Activated CD4-positive, alpha-beta T cell treated with anti-CD3 and anti-CD28 coated beads for 1 hour (primary cell): ENCODE results near the gene FGF12.
"Not testable (repeated sequence)": the region's sequence is repeated elsewhere in the genome, so short reads cannot be mapped to it uniquely, and the experiment has no call there.

Experiments used
- DNase-seq: peaks from one replicate; pipeline ENCODE4 v3.0.0-alpha.2; 2020

FGF12 gene

GRCh38 chr3:192577271-192577670, 150.1 kb downstream of the FGF12 start:
- no peak for DNase-seq

DNA sequence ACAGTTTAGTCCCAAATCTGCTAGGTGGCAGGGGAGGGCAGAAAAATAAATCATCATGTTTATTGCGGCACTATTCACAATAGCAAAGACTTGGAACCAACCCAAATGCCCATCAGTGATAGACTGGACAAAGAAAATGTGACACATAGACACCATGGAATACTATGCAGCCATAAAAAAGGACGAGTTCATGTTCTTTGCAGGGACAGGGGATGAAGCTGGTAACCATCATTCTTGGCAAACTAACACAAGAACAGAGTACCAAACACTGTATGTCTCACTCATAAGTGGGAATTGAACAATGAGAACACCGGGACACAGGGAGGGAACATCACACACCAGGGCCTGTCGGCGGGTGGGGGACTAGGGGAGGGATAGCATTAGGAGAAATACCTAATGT, 150.6 kb downstream of the FGF12 start:
- not testable (repeated sequence) for DNase-seq

DNA sequence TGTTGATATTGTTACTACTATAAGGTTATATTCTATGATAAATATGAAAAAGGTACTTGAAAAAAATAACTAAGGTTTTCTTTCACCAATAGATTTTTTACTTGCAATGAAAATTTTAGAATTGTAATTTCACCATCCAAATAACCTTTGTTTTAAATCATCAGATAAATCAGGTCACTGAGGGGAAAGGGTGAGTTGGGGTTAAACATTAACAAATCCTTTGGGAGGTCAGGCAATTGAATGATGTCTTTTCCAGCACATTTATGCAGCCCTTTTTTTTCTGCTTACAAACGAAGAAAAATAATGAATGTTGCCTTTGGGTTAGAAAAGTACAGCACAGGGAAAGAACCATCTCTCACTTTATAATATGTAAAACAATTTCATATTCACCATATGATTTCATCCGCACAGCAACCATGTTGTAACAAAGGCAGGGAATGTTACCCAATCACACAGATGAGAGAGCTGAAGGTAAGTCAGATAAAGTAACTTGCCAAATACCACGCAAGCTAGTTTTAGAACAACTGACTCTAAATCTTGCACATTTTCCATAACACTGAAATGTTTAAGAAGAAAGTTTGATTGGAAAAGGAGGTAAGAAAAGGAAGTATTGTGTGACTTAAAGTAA, 151.3 kb downstream of the FGF12 start:
- DNase-seq: no peak

GRCh38 chr3:192573240-192573639, 154.1 kb downstream of the FGF12 start:
- no peak for DNase-seq

DNA sequence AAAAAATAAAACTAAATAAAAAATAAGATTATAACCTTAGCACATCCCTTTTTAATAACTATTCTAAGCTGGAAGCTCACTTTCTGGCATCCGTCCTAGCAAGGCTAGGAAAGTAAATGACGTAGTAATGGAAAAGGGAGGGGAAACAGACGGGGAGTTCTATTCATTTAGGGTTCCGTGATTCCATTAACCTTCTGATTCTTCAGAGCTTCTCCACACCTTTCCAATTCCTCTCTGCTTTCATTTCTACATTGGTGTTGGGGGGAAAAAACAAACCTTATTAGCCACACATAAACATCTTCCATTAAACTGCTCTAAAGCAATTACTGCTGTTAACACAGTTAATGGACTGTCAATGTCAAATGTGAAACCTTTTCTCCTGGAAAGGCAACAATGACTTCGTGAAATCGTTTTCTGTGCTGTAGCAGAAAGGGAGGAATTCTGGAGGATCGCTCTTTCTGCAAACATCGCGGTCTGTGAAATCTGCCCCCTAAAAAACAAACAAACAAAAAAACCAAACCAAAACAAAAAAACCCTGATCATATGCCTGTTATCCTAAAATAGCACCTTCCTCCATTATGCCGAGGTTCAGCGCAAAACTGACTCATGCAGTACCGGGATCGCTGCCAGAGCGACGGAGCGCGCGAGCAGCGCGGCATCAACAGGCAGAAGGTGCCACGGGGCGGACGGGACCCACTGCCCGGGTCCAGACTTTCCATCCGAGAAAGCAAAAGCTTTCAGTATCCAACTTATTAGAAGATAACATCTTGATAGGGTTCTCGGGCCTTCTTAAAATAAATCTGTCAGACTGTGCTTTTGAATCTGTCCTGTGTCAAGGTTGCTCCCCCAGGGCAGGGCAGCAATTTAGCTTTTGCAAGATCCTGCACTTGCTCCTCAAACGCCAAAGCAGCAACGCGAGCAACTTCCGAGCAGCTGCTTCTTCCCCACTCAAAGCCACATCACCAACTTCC, 156.2 kb downstream of the FGF12 start:
- DNase-seq: no peak

DNA sequence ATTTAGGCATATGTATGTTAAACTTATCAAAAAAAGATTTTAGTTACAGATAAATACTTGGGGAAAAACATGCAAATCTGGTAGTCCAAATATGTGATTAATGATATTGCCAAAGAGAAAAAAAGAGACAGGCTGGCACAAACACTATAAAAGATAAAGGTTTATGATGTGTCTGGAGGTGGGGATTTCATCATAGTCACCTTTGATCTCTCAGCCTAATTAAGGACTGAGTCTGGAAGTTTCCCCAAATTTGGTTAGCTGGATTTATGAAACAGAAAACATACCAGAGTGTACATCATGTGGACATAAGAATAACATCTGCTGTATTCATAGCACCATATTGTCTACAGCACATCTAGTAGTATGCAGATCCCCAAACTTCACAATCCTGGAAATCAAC, 157.0 kb downstream of the FGF12 start:
- no peak for DNase-seq

GRCh38 chr3:192566706-192567290, 160.5 kb downstream of the FGF12 start:
- peak; percentile 20 for DNase-seq

- no peak for DNase-seq
Measured at GRCh38 chr3:192564611-192565010, 162.7 kb downstream of the FGF12 start.

DNA sequence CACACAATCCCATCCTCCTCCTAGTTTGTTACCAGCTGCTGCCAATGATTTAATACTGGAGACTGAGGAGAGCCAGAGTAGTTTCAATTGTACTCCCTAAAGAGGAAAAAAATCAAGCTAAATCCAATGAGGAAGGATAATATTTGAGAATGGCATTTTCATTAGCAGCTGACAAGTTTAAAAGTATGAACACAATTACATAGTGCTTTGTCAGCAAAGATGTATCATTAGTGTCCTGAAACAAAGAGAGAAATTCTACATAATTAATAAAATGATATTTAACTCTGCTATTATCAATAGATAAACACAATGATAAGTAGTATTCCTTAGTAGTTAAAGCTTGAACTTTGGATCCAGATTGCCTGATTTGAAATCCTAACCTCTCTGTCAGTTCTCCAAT, 163.9 kb downstream of the FGF12 start:
- no peak for DNase-seq

DNA sequence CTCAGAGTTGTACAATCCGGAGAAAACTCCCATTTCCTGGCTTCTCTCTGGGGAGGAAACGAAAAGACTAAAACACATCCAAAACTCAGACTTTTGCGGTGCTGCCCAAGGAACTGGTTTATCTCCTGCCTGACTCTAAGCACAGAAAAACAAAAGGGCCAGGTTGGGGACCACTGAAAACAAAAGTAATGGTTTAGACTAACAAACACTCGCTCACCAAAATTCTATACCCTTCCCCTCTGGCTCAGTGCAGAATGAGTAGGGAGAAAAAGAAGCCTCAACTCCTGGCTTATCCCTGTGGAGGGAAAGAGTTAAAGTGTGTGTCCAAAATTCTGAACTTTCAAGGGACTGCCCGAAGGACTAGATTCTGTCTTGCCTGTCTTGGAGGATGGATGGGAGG, 173.6 kb downstream of the FGF12 start:
- DNase-seq: no peak

DNA sequence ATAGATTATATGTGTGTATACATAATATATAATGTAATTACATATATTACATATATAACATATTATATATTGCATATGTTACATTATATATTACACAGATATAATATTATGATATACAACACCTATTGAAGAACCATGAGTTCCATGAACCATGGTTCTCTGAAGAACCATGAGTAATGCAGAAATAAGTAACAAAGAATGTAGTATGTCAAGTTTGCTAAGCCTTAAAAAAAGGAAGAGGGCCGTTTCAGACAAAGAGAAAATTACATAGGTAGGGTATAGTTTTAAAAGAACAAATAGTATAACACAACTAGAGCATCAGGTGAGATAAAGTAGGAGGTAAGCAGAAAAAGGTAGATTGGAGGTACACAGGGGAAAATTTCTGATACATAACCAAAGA, 177.0 kb downstream of the FGF12 start:
- DNase-seq: no peak

DNA sequence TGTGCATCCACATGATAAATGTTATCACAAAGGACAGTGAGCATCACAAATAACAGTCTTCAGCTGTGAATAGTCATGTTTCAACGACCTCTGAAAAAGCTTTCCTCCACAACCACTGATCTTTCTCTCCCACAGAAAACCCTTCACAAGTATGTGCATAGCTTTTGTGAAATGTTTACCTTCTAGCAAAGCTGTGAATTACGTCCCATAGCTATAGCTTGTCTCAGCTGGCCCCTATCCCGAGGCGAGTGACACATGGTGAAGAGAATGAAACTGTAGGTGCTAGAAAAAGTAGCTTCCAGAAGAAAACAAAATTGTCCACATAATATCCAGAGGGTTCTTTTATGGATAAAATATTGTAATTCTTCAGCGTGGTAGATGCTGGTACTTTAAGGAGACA, 182.0 kb downstream of the FGF12 start:
- no peak for DNase-seq

- no peak for DNase-seq
Measured at GRCh38 chr3:192543163-192543562, 184.2 kb downstream of the FGF12 start.

GRCh38 chr3:192516820-192517219, 210.5 kb downstream of the FGF12 start:
- no peak for DNase-seq

DNA sequence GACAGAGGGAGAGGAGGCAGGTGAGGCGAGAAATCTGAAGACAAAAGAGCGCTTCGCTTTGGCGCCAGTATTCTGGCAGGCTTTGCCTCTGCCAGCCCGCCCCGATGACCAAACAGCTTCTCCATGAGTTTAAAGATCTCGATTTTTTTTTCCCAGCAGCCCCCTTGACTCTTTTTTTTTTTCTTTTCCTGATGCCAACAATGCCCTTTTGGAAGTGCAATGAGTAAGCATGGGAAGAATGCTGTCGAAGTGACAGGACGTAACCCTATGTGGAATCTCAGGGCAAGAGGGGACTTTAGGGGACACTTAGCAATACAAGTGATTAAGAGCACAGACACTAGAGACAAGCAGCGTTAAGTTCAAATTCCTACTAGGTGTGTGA, 211.7 kb downstream of the FGF12 start:
- no peak for DNase-seq

DNA sequence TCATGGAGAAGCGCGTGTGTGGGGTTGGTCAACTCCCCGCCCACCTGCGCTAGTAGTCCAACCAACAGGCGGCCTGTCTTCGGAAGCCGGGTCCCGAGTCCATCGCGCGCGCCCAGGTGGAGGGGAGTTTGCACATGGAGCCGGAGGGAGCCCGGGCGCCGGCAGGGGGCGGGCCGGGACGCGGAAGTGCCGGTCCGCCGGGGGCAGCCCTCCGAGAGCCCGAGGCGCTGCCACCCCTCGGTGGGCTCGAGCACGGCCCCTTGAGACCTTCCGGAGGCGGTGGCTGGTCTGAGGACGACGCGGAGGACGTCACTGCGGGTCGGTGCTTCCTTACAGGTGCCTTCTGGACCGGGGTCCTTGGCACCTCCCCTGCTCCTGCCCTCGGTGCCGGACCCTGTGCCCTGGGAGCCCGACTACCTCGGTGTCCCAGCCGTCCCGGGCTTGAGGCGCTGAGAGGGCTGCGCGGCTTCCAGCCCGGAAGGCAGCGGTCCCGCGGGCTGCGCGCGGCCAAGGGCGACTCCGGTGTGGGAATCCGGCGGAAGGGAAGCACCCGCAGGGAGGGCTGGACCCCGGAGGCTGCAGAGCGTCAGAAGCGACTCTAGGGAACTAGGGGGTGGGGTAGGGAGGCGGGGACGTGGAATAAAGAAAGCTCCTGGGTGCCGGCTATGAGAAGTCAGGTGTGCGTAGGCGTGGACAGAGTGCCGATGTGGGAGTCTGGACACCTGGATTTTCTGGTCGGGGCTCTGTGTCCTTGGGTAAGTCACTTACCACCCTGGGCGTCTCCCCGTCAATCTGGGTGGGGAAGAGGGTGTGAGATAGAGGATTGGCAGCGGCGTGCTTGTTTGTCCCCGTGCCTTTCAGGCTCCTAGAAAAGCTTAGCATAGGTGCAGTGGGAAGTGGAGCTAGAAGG, 212.3 kb downstream of the FGF12 start:
- DNase-seq: no peak

- no peak for DNase-seq
Measured at GRCh38 chr3:192514081-192514753, 213.1 kb downstream of the FGF12 start.

DNA sequence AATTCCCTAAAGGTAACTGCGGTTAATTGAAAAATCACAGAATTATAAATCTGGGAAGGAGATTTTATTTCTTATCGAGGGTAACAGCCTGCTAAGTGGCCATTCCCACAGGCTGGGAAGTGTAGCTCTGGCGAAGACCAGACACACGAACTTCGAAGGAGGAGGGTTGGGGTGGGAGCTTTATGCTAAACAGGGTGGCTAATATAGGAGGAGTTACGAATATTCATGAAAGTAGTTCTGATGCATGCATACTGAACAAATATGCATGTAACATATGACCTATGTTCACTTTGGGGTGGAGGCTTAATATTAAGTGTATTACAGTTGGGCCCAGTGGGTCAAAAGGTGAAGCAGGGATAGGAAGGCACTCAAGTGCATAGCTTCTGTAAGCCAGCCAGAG, 221.6 kb downstream of the FGF12 start:
- DNase-seq: no peak

- DNase-seq: no peak
Measured at GRCh38 chr3:192501401-192501800, 225.9 kb downstream of the FGF12 start.

DNA sequence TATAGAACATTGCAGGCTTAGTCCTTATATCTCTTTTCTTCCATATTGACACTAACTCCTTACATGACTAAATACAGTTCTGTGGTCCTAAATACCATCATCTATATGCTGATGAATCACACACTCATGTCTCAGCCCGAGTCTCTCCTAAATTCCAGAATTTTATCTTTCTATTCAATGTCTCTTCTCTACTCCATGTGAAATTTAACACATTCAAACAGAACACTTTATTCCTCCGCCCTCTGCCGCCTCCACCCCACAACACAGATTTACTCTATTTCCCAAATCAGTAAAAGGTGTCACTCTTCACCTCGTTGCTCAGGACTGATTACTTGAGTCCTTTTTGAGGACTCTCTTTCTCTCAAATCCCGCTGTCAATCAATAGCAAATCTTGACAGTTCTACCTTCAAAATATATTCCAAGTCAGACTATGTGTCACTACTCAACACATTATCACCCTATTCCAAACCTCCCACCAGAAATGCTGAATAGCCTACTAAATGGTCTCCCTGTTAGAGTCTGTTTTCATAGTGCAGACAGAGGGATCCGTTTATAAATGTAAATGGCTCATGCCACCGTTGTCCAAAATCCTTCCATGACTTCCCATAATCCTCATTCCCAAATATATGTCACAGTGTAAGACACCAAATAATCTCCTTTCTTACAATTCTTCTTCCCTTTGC, 230.3 kb downstream of the FGF12 start:
- no peak for DNase-seq

GRCh38 chr3:192494174-192494573, 233.2 kb downstream of the FGF12 start:
- no peak for DNase-seq

DNA sequence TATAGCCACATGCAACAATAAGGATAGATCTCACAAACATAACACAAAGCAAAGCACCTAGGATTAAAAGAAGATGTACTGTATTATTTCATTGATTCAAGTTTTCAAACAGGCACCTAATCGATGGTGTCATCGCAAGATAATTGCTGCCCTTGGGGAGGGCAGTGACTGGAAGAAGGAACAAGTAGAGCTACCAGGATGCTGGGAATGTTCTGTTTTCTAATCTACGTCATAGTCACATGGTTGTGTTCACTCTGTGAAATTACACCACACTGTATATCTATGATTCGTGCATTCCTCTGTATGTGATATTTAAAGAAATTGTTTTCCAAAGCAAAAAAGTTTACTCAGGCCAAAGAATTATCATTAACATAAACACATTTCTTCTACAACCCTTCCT, 236.6 kb downstream of the FGF12 start:
- no peak for DNase-seq
